ENCODE results near the gene MAP3K5. TPM values are rescaled to one million over a fixed set of nuclear protein-coding genes. Genes with fewer than 3 reads are reported as not detected.

The MAP3K5 gene
- total RNA-seq, 1 experiment from 2014 or later: 15.8 TPM

DNA sequence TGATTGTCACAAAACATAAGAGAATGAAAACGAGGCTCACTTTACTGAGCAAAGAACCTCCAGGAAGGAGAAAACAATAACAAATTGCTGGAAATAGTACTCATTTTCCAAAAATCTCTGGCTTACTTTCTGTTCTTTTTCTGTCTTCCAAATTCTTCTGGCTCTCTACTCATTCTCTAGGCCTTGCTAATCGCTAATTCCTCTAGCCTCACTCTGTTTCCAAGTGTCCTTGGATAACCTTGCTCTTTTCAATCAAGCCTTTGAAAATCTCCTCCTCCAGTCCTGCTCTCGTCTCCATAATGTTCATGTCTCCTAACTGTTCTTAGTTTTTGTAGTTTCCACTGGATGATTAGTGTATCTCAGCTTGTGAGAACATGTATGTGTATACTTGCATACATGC lies 145.9 kb downstream of the MAP3K5 start:
- DNase-seq: no peak
- intact Hi-C loops (cut with micrococcal nuclease; ENCODE audit: unreplicated experiment): loop anchor here (10.0 kb wide), 1 partner anchor 278 kb away; the partner anchor contains the start of gene SLC35D3
- H3K27ac Mint-ChIP-seq (ENCODE audit: unreplicated experiment): no peak overlapping the region
- H3K9me3 Mint-ChIP-seq (ENCODE audit: low read depth, unreplicated experiment): no peaks in the 10 kb centered on the region
- H3K4me3 Mint-ChIP-seq (ENCODE audit: low read depth, unreplicated experiment): no peak overlapping the region
- TF ChIP-seq, protein P1, sequence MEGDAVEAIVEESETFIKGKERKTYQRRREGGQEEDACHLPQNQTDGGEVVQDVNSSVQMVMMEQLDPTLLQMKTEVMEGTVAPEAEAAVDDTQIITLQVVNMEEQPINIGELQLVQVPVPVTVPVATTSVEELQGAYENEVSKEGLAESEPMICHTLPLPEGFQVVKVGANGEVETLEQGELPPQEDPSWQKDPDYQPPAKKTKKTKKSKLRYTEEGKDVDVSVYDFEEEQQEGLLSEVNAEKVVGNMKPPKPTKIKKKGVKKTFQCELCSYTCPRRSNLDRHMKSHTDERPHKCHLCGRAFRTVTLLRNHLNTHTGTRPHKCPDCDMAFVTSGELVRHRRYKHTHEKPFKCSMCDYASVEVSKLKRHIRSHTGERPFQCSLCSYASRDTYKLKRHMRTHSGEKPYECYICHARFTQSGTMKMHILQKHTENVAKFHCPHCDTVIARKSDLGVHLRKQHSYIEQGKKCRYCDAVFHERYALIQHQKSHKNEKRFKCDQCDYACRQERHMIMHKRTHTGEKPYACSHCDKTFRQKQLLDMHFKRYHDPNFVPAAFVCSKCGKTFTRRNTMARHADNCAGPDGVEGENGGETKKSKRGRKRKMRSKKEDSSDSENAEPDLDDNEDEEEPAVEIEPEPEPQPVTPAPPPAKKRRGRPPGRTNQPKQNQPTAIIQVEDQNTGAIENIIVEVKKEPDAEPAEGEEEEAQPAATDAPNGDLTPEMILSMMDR (IDR thresholded peaks at IDR 0.05; ENCODE audit: unreplicated experiment): no peak
- H3K4me1 Mint-ChIP-seq (ENCODE audit: low read depth, unreplicated experiment): no peaks in the 10 kb centered on the region
- BruUV-seq (replicated peaks): no TSS peak
- H3K36me3 Mint-ChIP-seq (ENCODE audit: insufficient read depth, unreplicated experiment): no peaks in the 10 kb centered on the region
- CTCF ChIA-PET: no interaction called here
- H3K27me3 Mint-ChIP-seq (ENCODE audit: unreplicated experiment): no peaks in the 10 kb centered on the region

GRCh38 chr6:136644597-136644952 lies 147.7 kb downstream of the MAP3K5 start:
- no peak overlapping the region for H3K27ac Mint-ChIP-seq (ENCODE audit: unreplicated experiment)

DNA sequence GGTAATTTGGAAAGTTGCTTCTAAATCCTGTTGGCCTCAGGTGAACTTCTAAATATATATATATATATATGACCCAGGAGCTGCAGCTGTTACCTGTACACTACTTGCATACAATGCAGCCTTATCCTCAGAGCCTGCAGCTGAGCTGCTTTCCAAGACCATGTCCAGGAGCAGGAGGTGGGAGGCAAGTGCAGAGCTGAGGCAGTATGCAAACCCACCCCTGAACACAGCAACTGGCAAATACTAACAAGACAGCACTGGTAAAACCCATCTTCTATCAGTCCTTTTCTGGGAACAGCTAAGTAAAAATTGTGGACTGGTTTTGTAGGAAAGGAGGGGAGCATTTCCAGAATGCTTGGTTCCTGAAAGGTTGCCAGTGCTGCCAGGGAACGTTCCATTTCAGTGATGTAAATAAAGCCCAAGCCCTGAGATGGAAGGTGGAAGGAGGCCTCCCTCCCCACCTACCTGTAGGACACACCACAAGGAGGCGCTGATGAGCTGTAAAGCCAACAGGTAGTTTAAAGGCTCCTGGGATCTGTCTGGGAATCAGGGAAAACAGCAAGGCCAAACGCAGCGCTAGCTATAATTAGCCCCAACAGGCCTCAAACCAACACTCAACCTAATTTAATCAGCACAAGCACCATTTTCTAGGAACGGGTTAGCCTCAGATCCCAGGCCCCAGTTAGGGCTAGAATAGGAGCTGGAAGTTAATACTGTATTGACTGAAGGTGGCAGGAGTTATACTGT lies 148.3 kb downstream of the MAP3K5 start:
- H3K4me1 Mint-ChIP-seq (ENCODE audit: low read depth, unreplicated experiment): peaks cover 13% of the 10 kb centered on the region
- H3K27ac Mint-ChIP-seq (ENCODE audit: unreplicated experiment): no peak overlapping the region
- CTCF ChIA-PET: interaction anchor here (0.8 to 3.6 kb wide), 11 partner anchors 25 to 243 kb away, joined by 3 to 132 read pairs (median 4); partner anchors contain the start of gene MAP3K5
- BruUV-seq (replicated peaks): no TSS peak
- peak; percentile 85 for DNase-seq
- H3K36me3 Mint-ChIP-seq (ENCODE audit: insufficient read depth, unreplicated experiment): no peaks in the 10 kb centered on the region
- no peaks in the 10 kb centered on the region for H3K9me3 Mint-ChIP-seq (ENCODE audit: low read depth, unreplicated experiment)
- intact Hi-C loops (cut with micrococcal nuclease; ENCODE audit: unreplicated experiment): loop anchor here (1.0 to 10.0 kb wide), 4 partner anchors 37 to 281 kb away; partner anchors contain the start of gene SLC35D3
- H3K4me3 Mint-ChIP-seq (ENCODE audit: low read depth, unreplicated experiment): no peak overlapping the region
- H3K27me3 Mint-ChIP-seq (ENCODE audit: unreplicated experiment): no peaks in the 10 kb centered on the region
- TF ChIP-seq, protein P1 (IDR thresholded peaks at IDR 0.05; ENCODE audit: unreplicated experiment): peak; percentile 70

More at GRCh38 chr6:136644597-136644952, 147.7 kb downstream of the MAP3K5 start:
- H3K36me3 Mint-ChIP-seq (ENCODE audit: insufficient read depth, unreplicated experiment): no peaks in the 10 kb centered on the region
- CTCF ChIA-PET: interaction anchor here (0.8 to 3.6 kb wide), 11 partner anchors 25 to 242 kb away, joined by 3 to 132 read pairs (median 4); partner anchors contain the start of gene MAP3K5
- H3K4me1 Mint-ChIP-seq (ENCODE audit: low read depth, unreplicated experiment): peaks cover 13% of the 10 kb centered on the region
- intact Hi-C loops (cut with micrococcal nuclease; ENCODE audit: unreplicated experiment): loop anchor here (1.0 to 10.0 kb wide), 4 partner anchors 37 to 280 kb away; partner anchors contain the start of gene SLC35D3
- BruUV-seq (replicated peaks): no TSS peak
- no peaks in the 10 kb centered on the region for H3K27me3 Mint-ChIP-seq (ENCODE audit: unreplicated experiment)
- TF ChIP-seq, protein P1 (IDR thresholded peaks at IDR 0.05; ENCODE audit: unreplicated experiment): no peak
- no peak overlapping the region for H3K4me3 Mint-ChIP-seq (ENCODE audit: low read depth, unreplicated experiment)
- DNase-seq: no peak
- no peaks in the 10 kb centered on the region for H3K9me3 Mint-ChIP-seq (ENCODE audit: low read depth, unreplicated experiment)

DNA sequence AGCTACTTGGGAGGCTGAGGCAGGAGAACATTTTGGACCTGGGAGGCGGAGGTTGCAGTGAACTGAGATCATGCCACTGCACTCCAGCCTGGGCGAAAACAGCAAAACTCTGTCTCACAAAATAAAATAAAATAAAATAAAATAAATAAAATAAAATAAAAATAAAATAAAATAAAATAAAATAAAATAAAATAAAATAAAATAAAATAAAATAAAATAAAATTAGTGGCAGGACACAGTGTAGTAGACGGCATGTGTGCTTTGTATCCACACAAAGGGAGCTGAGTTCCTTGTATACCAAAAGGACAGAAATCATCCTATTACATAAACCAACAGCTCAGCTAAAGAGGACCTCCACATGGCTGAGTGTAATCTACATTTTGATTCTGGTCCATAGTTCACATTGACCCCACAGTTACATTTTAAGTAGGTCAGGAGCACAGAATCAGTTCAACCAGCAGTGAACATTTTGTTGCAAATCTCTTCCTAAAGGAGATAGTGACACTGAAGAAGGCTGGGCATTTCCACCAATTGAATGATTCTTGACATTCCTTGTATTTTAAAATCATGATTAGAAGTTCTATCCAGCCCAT lies 150.3 kb downstream of the MAP3K5 start:
- no peaks in the 10 kb centered on the region for H3K36me3 Mint-ChIP-seq (ENCODE audit: insufficient read depth, unreplicated experiment)
- no peaks in the 10 kb centered on the region for H3K9me3 Mint-ChIP-seq (ENCODE audit: low read depth, unreplicated experiment)
- BruUV-seq (replicated peaks): no TSS peak
- intact Hi-C loops (cut with micrococcal nuclease; ENCODE audit: unreplicated experiment): loop anchor here (5.0 to 10.0 kb wide), 3 partner anchors 35 to 283 kb away; partner anchors contain the start of gene SLC35D3
- H3K4me1 Mint-ChIP-seq (ENCODE audit: low read depth, unreplicated experiment): peaks cover 13% of the 10 kb centered on the region
- H3K27me3 Mint-ChIP-seq (ENCODE audit: unreplicated experiment): no peaks in the 10 kb centered on the region
- H3K4me3 Mint-ChIP-seq (ENCODE audit: low read depth, unreplicated experiment): no peak overlapping the region
- no peak overlapping the region for H3K27ac Mint-ChIP-seq (ENCODE audit: unreplicated experiment)
- CTCF ChIA-PET: interaction anchor here (0.7 to 2.4 kb wide), 2 partner anchors 36 to 150 kb away, joined by 3 to 8 read pairs; partner anchors contain the start of gene MAP3K5
- TF ChIP-seq, protein P1 (IDR thresholded peaks at IDR 0.05; ENCODE audit: unreplicated experiment): no peak
- DNase-seq: no peak
